Subcutaneous adipose tissue (tissue), 4 donors: ENCODE measurements around the gene CHMP2A. TPM values are rescaled to one million over a fixed set of nuclear protein-coding genes. Genes with fewer than 3 reads are reported as not detected.

Experiments used
- small RNA-seq: library from RNA; depleted of rRNA; stranded (forward); fragments of <200 nt; gene quantifications from one replicate; pipeline ENCODE3, GENCODE V24; 2016
- total RNA-seq, 4 donors: library from RNA; depleted of rRNA; stranded (reverse); fragments of >200 nt; gene quantifications; one replicate each; pipeline ENCODE4 v1.1.0, GENCODE V29; 2016
- TF ChIP-seq, protein P1 (sequence below): fragments of 450-650 bp; IDR thresholded peaks from one replicate; pipeline ENCODE4 v1.5.1; 2016; ENCODE audit warnings: low read depth, mild to moderate bottlenecking, control low read depth, antibody characterized with exemption, moderate library complexity

CHMP2A gene
- total RNA-seq, 4 donors from 2014 or later: 96.8 to 133 (median 106) TPM

DNA sequence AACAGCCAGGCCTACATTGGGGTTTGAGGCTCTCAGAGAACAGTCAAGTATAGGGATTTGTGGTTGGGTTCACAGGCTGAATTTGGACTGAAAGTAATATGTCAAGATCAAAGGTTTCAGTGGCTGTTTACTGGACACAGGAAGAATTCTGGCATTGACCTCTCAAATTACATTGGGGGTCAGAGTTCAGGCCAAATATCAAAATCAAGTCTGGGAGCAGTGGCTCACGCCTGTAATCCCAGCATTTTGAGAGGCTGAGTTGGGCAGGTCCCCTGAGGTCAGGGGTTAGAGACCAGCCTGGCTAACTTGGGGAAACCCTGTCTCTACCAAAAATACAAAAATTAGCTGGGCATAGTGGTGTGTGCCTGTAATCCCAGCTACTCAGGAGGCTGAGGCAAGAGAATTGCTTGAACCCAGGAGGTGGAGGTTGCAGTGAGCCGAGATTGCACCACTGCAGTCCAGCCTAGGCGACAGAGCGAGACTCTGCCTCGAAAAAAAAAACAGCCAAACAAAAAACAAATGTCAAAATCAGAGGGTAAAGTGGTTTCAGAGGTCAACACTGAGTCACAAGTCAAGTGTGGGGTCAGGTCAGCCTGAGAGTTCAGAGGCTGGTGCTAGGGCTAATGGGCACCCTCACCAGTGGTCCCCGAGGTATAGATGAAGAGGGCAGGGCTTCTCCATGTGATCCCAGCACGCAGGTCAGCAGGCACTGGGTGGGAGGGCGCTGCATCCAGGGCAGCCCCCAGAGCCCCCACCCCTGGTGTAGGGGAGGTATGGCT is 44.6 kb downstream of the CHMP2A start:
- TF ChIP-seq, protein P1, sequence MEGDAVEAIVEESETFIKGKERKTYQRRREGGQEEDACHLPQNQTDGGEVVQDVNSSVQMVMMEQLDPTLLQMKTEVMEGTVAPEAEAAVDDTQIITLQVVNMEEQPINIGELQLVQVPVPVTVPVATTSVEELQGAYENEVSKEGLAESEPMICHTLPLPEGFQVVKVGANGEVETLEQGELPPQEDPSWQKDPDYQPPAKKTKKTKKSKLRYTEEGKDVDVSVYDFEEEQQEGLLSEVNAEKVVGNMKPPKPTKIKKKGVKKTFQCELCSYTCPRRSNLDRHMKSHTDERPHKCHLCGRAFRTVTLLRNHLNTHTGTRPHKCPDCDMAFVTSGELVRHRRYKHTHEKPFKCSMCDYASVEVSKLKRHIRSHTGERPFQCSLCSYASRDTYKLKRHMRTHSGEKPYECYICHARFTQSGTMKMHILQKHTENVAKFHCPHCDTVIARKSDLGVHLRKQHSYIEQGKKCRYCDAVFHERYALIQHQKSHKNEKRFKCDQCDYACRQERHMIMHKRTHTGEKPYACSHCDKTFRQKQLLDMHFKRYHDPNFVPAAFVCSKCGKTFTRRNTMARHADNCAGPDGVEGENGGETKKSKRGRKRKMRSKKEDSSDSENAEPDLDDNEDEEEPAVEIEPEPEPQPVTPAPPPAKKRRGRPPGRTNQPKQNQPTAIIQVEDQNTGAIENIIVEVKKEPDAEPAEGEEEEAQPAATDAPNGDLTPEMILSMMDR: no peak

DNA sequence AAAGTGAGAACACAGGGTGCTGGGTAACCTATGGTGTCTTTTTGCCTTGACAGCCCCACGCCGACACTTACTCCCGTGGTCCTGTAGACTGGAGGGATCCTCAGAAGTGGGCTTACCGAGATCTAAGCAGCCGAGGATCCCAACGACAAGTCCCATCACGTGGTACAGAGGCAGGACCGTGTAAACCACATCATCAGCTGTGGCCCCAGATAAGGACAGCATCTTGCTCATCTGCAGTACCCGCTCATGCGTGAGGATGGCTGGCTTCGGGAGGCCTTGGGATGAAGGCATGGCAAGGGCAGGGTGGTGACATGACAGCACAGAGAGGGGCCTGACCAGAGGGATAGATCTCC is 45.2 kb downstream of the CHMP2A start:
- TF ChIP-seq, protein P1: no peak

Small RNA genes within 50 kb of the gene (small RNA-seq; reads per million reads assigned to genes)
- not detected for gene MIR6807
- gene RN7SL525P: not detected

Other genes with a start within 250 kb of the CHMP2A start
- gene ERVK3-1, start 249.7 kb downstream of the CHMP2A start, total RNA-seq: 10 to 100 TPM; 39.2 to 42.2 (median 40.5) TPM
- gene ZSCAN22, start 228.1 kb downstream of the CHMP2A start, total RNA-seq: 1 to 10 TPM; 2.2 to 3.4 (median 2.6) TPM
- gene A1BG, start 201.6 kb downstream of the CHMP2A start, total RNA-seq: 10 to 100 TPM in 3 of 4 donors, 1 to 10 TPM in 1; 6.8 to 60.5 (median 11.8) TPM
- gene ZNF497, start 192.4 kb downstream of the CHMP2A start, total RNA-seq: 1 to 10 TPM in 1 of 4 donors, under 1 TPM in 2, not detected in 1; 0.51 to 4.1 (median 0.88) TPM
- gene ZNF837, start 174.1 kb downstream of the CHMP2A start, total RNA-seq: 1 to 10 TPM in 3 of 4 donors, under 1 TPM in 1; 0.65 to 3.2 (median 1.3) TPM
- 1,000 to 10,000 TPM in 3 of 4 donors, 100 to 1,000 TPM in 1; 904 to 1,484 (median 1,230) TPM for gene RPS5, start 167.8 kb downstream of the CHMP2A start, total RNA-seq
- gene RNF225, start 159.4 kb downstream of the CHMP2A start, total RNA-seq: not detected
- gene ZNF584, start 146.5 kb downstream of the CHMP2A start, total RNA-seq: 1 to 10 TPM; 4.7 to 9.5 (median 8.4) TPM
- gene ZNF132, start 115.0 kb downstream of the CHMP2A start, total RNA-seq: 1 to 10 TPM; 3.6 to 6.6 (median 5.2) TPM
- gene ZNF324B, start 103.5 kb downstream of the CHMP2A start, total RNA-seq: 1 to 10 TPM; 2.9 to 8.5 (median 5.1) TPM
- gene ZNF324, start 88.0 kb downstream of the CHMP2A start, total RNA-seq: 10 to 100 TPM in 1 of 4 donors, 1 to 10 TPM in 3; 4.9 to 11.7 (median 8.6) TPM
- gene ZNF446, start 78.8 kb downstream of the CHMP2A start, total RNA-seq: 10 to 100 TPM in 1 of 4 donors, 1 to 10 TPM in 3; 9.0 to 16.4 (median 9.4) TPM
- 10 to 100 TPM in 1 of 4 donors, 1 to 10 TPM in 3; 4.2 to 13.4 (median 7.2) TPM for gene SLC27A5, start 43.1 kb downstream of the CHMP2A start, total RNA-seq
- gene ZBTB45, start 35.3 kb downstream of the CHMP2A start, total RNA-seq: 10 to 100 TPM in 1 of 4 donors, 1 to 10 TPM in 3; 5.5 to 10.2 (median 6.2) TPM
- gene TRIM28, start 11.0 kb downstream of the CHMP2A start, total RNA-seq: 100 to 1,000 TPM in 2 of 4 donors, 10 to 100 TPM in 2; 87.9 to 163 (median 119) TPM
- gene UBE2M, start 3.5 kb upstream of the CHMP2A start, total RNA-seq: 10 to 100 TPM; 16.3 to 31.8 (median 20.6) TPM
- gene MZF1, start 18.2 kb upstream of the CHMP2A start, total RNA-seq: 10 to 100 TPM; 12.9 to 24.1 (median 17.2) TPM